Neural cell (in vitro differentiated cells): Measurements from ENCODE around the gene ERCC5. TPM values are rescaled to one million over a fixed set of nuclear protein-coding genes. Genes with fewer than 3 reads are reported as not detected.

Experiments
- H2AFZ ChIP-seq: fragments of 200-600, 300-800 bp; sonication (generic), shearing (Covaris generic); 2 replicates; pipeline ENCODE4 v1.6.0; 2014; ENCODE audit warnings: low read depth, mild to moderate bottlenecking, antibody characterized with exemption, low read length, moderate library complexity
- H3F3A ChIP-seq: fragments of 200-600 bp; shearing (Covaris generic); 2 replicates; pipeline ENCODE4 v1.6.1; 2016; ENCODE audit warnings: mild to moderate bottlenecking, moderate library complexity, mixed read lengths, antibody characterized with exemption, low read length; ENCODE audit not compliant: insufficient read depth, poor library complexity, severe bottlenecking
- H3K27ac ChIP-seq: fragments of 200-600, 300-800 bp; sonication (generic), shearing (Covaris generic); 2 replicates; pipeline ENCODE4 v1.5.1; 2014; ENCODE audit warnings: mild to moderate bottlenecking, low read length, moderate library complexity
- H3K27me3 ChIP-seq: fragments of 300-800, 200-600 bp; sonication (generic), shearing (Covaris generic); 2 replicates; pipeline ENCODE4 v1.6.0; 2014; ENCODE audit warnings: mild to moderate bottlenecking, low read depth, low read length, moderate library complexity; ENCODE audit not compliant: insufficient read depth
- H3K36me3 ChIP-seq: fragments of 300-800, 200-600 bp; sonication (generic), shearing (Covaris generic); 2 replicates; pipeline ENCODE4 v1.5.1; 2014; ENCODE audit warnings: mild to moderate bottlenecking, antibody characterized with exemption, low read length, moderate library complexity; ENCODE audit not compliant: insufficient read depth
- H3K4me2 ChIP-seq: fragments of 300-800, 200-600 bp; sonication (generic), shearing (Covaris generic); 2 replicates; pipeline ENCODE4 v1.6.0; 2014; ENCODE audit warnings: mild to moderate bottlenecking, low read length
- H3K4me3 ChIP-seq: fragments of 300-800, 200-600 bp; sonication (generic), shearing (Covaris generic); 2 replicates; pipeline ENCODE4 v1.5.1; 2014; ENCODE audit warnings: mild to moderate bottlenecking, low read length, moderate library complexity
- H3K79me2 ChIP-seq: fragments of 200-600 bp; shearing (Covaris generic); replicated peaks from 2 replicates; pipeline ENCODE4 v1.6.0; 2014; ENCODE audit warnings: mild to moderate bottlenecking, low read length, moderate library complexity; ENCODE audit not compliant: insufficient read depth
- H3K9ac ChIP-seq: fragments of 300-800, 200-600 bp; sonication (generic), shearing (Covaris generic); 2 replicates; pipeline ENCODE4 v1.6.1; 2016; ENCODE audit warnings: mild to moderate bottlenecking, low read length, mixed read lengths
- H3K9me2 ChIP-seq: fragments of 200-600 bp; shearing (Covaris generic); 2 replicates; pipeline ENCODE4 v1.6.1; 2016; ENCODE audit warnings: mild to moderate bottlenecking, low read length, mixed read lengths; ENCODE audit not compliant: insufficient read depth
- H3K9me3 ChIP-seq: fragments of 200-600, 300-800 bp; sonication (generic), shearing (Covaris generic); 2 replicates; pipeline ENCODE4 v1.6.1; 2016; ENCODE audit warnings: mild to moderate bottlenecking, mixed run types, low read length, moderate library complexity, mixed read lengths
- H4K20me1 ChIP-seq: fragments of 200-600 bp; shearing (Covaris generic); 2 replicates; pipeline ENCODE4 v1.6.1; 2016; ENCODE audit warnings: mild to moderate bottlenecking, mixed run types; ENCODE audit not compliant: insufficient read depth
- CTCF ChIP-seq: fragments of 450-650 bp; IDR thresholded peaks from 2 replicates; pipeline ENCODE4 v1.5.1; 2014; ENCODE audit warnings: antibody characterized with exemption, mild to moderate bottlenecking, moderate library complexity; ENCODE audit not compliant: poor library complexity, severe bottlenecking
- EP300 ChIP-seq: fragments of 450-650 bp; conservative IDR thresholded peaks from 2 replicates; pipeline ENCODE4 v1.6.1; 2014; ENCODE audit warnings: antibody characterized with exemption, mild to moderate bottlenecking, moderate library complexity; ENCODE audit not compliant: poor library complexity, severe bottlenecking
- EZH2 ChIP-seq: fragments of 200-600, 300-800 bp; shearing (Covaris generic), sonication (generic); IDR thresholded peaks from 2 replicates; pipeline ENCODE4 v1.6.1; 2014; ENCODE audit warnings: antibody characterized with exemption, low read length, borderline replicate concordance, mild to moderate bottlenecking; ENCODE audit not compliant: insufficient read depth, poor library complexity, severe bottlenecking
- MXI1 ChIP-seq: fragments of 450-650 bp; conservative IDR thresholded peaks from 2 replicates; pipeline ENCODE4 v1.6.1; 2014; ENCODE audit warnings: antibody characterized with exemption, mild to moderate bottlenecking; ENCODE audit not compliant: poor library complexity, severe bottlenecking
- POLR2AphosphoS5 ChIP-seq: IDR thresholded peaks from 2 replicates; pipeline ENCODE4 v1.6.1; 2012
- RAD21 ChIP-seq: fragments of 450-650 bp; conservative IDR thresholded peaks from 2 replicates; pipeline ENCODE4 v1.6.1; 2014; ENCODE audit warnings: antibody characterized with exemption, mild to moderate bottlenecking, moderate library complexity
- REST ChIP-seq: IDR thresholded peaks from 2 replicates; pipeline ENCODE4 v1.6.1; 2012; ENCODE audit warnings: borderline replicate concordance
- SMC3 ChIP-seq: fragments of 450-650 bp; conservative IDR thresholded peaks from 2 replicates; pipeline ENCODE4 v1.6.1; 2014; ENCODE audit warnings: antibody characterized with exemption, mild to moderate bottlenecking, moderate library complexity; ENCODE audit not compliant: poor library complexity
- TAF1 ChIP-seq: IDR thresholded peaks from 2 replicates; pipeline ENCODE4 v1.6.1; 2012; ENCODE audit warnings: low read depth
- polyA plus RNA-seq: library from polyadenylated mRNA; depleted of rRNA; stranded (reverse); fragments of >200 nt; gene quantifications from 2 replicates; pipeline ENCODE4 v1.2.3, GENCODE V29; 2014

ERCC5 gene
- polyA plus RNA-seq, 1 donor from 2014 or later: 67.5 TPM

GRCh38 chr13:102816708-102817107, 29.1 kb upstream of the ERCC5 start:
- no peaks in the 10 kb centered on the region for H3K27me3 ChIP-seq
- no peaks in the 10 kb centered on the region for H3K79me2 ChIP-seq
- TF ChIP-seq MXI1: no peak
- no peak for TF ChIP-seq SMC3
- no peak for TF ChIP-seq POLR2AphosphoS5
- TF ChIP-seq RAD21: no peak
- no peak for TF ChIP-seq EZH2
- no peak for TF ChIP-seq TAF1
- no peak for TF ChIP-seq EP300
- TF ChIP-seq CTCF: no peak
- no peak for TF ChIP-seq REST
- no peak overlapping the region for H3K4me2 ChIP-seq
- H4K20me1 ChIP-seq: no peaks in the 10 kb centered on the region
- H3K9me2 ChIP-seq: no peaks in the 10 kb centered on the region
- no peaks in the 10 kb centered on the region for H3K36me3 ChIP-seq
- H3F3A ChIP-seq: no peaks in the 10 kb centered on the region
- H2AFZ ChIP-seq: no peak overlapping the region
- no peak overlapping the region for H3K4me3 ChIP-seq
- H3K9ac ChIP-seq: no peak overlapping the region
- peak overlapping the region; percentile 42 for H3K27ac ChIP-seq
- H3K9me3 ChIP-seq: no peaks in the 10 kb centered on the region

GRCh38 chr13:102817241-102817640, 28.6 kb upstream of the ERCC5 start:
- no peak overlapping the region for H2AFZ ChIP-seq
- H3K79me2 ChIP-seq: no peaks in the 10 kb centered on the region
- H3K27me3 ChIP-seq: no peaks in the 10 kb centered on the region
- H3K9me3 ChIP-seq: no peaks in the 10 kb centered on the region
- no peak overlapping the region for H3K4me3 ChIP-seq
- TF ChIP-seq EZH2 (no peak), POLR2AphosphoS5 (no peak), EP300 (peak; percentile 34), MXI1 (no peak)
- H3F3A ChIP-seq: no peaks in the 10 kb centered on the region
- no peak overlapping the region for H3K9ac ChIP-seq
- H3K36me3 ChIP-seq: no peaks in the 10 kb centered on the region
- H3K27ac ChIP-seq: peak overlapping the region; percentile 42
- H3K9me2 ChIP-seq: no peaks in the 10 kb centered on the region
- no peak overlapping the region for H3K4me2 ChIP-seq
- H4K20me1 ChIP-seq: no peaks in the 10 kb centered on the region

- Histone ChIP-seq H3K4me2 (no peak overlapping the region), H2AFZ (no peak overlapping the region), H3K4me3 (no peak overlapping the region), H4K20me1 (no peaks in the 10 kb centered on the region), H3K9me2 (no peaks in the 10 kb centered on the region), H3K27ac (peak overlapping the region; percentile 42), H3F3A (no peaks in the 10 kb centered on the region), H3K9me3 (no peaks in the 10 kb centered on the region), H3K27me3 (no peaks in the 10 kb centered on the region), H3K36me3 (no peaks in the 10 kb centered on the region), H3K9ac (no peak overlapping the region), H3K79me2 (no peaks in the 10 kb centered on the region)
- no peak for TF ChIP-seq EP300
- TF ChIP-seq EZH2: no peak
Measured at GRCh38 chr13:102817907-102818306, 27.9 kb upstream of the ERCC5 start.
